Inflammatory macrophage treated with lipopolysaccharide for 1 hour (primary cell): ENCODE data around the gene PRLR.
"Not testable (repeated sequence)": the region's sequence is repeated elsewhere in the genome, so short reads cannot be mapped to it uniquely, and the experiment has no call there.

Source experiments
- DNase-seq, 2 donors: peaks; one replicate each; pipeline ENCODE4 v3.0.0-alpha.2; 2020 to 2022

Gene PRLR

DNA sequence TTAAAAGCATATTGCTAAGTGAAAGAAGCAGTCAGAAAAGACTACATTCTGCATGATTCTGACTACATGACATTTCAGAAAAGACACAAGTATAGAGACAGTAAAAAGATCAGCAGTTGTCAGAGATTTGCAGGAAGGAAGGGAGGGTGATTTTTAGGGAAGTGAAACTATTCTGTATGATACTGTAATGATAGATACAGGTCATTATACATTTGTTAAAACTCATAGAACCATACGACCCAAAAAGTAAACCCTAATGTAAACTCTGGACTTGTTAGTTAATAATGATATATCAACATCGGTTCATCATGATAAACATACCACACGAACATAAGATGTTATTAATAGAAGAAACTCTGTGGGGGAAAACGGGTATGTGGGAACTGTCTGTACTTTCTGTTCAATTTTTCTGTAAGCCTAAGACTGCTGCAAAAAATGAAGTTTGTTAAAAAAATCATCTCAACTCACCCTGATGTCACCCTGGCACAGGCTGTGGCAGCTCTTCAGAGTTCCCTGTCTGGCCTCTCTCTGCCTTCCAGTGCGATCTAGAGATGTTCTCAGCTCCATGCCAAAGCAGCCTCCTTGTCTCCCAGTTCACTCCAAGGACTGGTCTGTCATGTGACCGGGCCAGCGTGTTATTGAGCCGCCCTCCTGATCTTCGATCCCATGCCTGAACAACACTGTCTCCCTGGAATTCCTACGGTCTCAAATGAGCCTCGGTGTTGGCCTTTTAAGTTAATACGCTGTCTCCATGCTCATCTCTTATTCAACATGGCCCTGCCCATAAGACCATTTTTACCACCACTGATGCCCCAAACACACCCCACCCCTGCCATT, 35.4 kb downstream of the PRLR start:
- peak; percentile 41 to 61 for DNase-seq

DNA sequence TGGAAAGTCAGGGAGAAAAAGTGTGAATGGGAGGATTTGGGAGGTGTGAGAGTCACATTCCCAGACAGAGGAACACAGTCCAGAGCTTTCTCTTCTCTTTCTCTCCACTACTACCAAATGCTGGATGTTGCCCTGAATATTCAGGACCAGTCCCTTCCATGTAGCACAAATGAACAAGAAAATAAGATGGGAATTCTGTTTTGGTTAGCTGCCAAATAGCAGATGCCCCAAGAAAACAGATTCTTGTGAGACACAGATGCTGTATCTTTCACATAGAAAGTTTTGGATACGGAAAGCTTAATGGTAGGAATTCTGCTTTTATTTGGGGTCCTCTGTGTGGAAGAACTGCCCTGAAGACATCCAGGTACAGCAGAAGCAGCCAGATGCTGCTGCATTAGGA, 37.8 kb downstream of the PRLR start:
- no peak for DNase-seq

DNA sequence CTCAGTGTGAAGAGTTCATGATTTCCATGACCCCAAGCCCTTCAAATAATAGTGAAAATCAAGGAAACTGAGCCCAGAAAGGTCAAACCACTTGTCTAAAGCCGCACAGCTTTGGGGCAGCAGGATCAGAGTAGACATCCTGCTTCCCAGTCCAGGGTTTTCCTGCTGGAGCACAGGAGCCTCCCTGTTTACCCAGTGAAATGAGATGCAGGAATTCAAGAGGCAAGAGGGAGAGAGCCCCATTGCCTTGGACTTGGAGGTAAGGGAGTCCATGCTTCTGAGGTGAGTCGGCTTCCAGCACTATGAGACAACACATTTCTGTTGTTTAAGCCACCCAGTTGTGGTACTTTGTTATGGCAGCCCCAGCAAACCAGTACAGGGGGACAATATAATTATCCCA, 40.5 kb downstream of the PRLR start:
- not testable (repeated sequence) for DNase-seq

DNA sequence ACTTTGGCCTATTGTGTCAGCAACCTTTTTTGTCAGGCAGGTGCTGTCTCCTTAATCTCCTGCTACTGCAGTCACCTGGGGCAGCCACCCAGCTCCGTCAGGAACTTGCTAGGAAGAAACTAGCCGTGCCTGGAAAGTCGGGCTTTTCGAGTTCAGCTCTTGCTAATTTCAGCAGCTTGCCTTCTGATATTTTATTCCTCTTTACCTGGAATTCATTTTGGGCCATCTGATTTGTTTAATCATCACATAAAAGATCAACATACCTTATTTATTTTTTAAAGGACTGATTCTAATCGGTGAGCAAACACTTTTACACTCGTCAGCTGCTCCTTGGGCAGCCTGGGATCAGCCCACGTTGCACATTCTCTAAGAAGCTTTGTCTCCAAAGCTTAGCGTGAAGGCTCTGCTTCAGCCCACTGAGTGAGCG, 42.2 kb downstream of the PRLR start:
- no peak for DNase-seq

DNA sequence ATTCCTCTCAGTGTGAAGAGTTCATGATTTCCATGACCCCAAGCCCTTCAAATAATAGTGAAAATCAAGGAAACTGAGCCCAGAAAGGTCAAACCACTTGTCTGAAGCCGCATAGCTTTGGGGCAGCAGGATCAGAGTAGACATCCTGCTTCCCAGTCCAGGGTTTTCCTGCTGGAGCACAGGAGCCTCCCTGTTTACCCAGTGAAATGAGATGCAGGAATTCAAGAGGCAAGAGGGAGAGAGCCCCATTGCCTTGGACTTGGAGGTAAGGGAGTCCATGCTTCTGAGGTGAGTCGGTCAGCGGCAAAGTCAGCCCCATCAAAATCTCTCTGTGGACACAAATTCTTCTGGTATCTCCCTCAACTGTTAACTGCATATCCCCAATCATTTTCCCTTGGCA, 42.7 kb downstream of the PRLR start:
- not testable (repeated sequence) for DNase-seq

DNA sequence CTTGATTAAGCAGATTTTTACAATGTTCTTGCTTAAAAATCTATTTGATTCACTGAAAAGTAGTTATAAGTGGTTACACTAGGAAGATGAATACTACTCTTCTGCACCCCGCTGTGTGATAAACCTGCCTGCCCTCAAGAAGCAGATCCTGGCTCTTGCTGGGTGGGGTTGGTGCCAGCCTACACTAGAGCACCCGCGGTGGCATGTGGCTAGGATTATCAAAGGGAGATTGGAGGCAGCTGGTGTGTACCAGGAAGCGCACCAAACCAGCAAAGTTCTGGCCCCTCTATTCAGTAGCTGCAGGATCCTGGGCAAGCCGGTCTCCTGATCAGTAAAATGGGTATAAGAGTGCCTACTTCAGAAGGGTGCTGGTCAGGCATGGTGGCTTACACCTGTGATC, 43.5 kb downstream of the PRLR start:
- DNase-seq = no peak

DNA sequence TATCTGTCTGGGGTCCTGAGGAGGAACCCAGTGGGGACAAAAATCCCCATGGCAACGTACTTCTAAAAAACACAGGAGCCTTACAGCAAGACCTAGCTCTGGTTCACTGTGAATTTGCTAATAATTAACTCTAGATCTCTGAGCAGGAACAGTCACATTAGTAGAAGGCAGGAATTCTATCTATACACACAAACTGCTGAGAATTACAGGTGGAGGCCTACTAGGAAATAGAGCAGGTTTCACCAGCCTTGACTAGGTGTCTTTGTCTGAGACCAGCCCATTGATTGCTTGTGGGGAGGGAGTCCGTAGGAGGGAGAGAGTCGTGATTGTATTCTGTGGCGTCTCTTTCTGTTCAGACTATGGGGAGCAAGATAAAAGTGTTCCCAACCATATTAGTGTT, 44.8 kb downstream of the PRLR start:
- DNase-seq = no peak

DNA sequence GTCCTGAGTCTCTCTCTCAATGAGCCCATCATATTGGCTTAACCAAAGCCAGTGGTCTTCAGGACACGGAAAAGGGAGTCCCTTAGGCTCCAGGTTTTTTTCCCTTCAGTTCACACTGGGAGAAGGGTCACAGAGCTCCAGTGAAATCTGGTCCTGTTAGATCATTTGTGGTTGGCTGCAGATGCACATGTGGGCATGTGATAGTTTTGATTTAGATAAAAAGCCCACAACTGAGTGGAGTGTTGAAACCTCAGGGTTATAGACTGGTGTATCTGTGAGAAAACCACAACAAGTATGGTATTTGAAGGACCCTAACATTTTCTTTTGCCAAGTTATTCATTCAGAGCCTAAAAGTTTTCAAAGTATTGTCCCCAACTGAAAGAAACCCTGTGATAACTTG, 46.7 kb downstream of the PRLR start:
- no peak for DNase-seq

DNA sequence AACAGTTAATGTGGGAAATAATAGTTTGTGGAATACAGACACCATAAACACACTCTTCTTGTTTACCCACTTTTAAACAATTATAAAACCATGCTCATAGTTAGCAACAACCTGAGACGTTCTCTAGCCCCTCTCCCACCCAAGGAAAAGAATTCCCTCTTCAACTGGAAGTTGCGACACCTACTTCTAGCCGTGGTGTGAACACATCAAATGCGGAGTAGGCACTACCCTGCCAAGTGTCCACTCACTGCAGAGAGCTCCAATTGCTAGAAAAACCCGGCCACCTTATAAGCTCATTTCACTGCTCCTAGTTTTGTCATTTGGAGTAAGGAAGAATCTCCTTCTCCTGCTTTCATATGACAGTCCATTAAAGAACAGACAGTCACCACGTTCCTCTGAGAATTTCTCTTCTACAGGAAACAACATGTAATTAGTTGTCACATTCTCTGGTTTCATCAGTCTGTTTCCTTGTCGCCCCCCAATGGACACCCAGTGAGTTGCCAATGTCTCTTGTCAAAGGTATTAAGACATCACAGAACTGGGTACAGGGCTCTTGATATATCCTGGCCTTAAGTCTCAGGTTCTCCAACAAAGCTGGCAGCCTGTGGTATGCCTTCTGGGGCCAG, 47.3 kb downstream of the PRLR start:
- peak; percentile 33 to 59 for DNase-seq

DNA sequence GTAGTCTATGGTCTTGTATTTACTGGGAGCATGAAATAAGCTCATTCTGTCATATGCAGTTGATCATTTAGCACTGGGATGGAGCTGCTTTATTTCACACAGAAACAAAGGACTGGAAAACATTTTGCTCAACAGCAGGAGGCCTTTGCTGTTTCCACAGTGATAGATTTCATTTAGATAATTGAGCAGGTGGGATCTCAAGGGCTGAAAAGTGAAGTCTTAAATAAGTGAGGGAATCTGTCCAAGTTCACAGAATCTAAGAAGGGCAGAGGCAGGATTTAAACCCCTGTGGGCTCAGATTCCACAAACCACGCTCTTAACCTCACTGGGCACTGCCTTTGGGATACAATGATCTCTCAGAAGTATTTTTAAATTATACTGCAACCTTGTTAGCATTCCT, 47.8 kb downstream of the PRLR start:
- DNase-seq = no peak

DNA sequence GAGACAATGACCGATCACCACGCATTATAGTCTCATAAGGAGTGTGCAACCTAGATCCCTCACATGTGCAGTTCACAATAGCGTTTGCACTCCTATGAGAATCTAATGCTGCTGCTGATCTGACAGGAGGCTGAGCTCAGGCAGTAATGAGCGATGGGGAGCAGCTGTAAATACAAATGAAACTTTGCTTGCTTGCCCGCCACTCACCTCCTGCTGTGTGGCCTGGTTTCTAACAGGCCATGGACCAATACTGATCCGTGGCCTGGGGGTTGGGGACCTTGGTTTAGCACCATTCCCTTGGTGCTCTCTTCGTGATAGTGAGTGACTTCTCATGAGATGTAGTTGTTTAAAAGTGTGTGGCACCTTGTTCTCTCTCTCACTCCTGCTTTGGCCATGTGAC, 50.2 kb downstream of the PRLR start:
- no peak for DNase-seq

DNA sequence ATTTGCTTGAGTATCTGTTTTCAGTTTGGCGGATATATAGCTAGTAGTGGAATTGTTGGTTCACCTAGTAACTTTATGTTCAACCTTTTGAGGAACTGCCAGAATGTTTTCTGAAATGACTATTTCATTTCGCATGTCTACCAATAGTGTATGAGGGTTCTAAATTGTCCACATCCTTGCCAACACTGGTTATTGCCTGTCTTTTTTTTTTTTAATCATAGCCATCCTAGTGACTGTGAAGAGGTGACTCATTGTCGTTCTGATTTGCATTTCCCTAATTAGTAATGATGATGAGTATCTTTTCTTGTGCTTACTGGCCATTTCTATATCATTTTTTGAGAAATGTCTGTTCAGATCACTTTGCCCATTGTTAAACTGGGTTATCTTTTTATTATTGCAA, 52.5 kb downstream of the PRLR start:
- no peak for DNase-seq

DNA sequence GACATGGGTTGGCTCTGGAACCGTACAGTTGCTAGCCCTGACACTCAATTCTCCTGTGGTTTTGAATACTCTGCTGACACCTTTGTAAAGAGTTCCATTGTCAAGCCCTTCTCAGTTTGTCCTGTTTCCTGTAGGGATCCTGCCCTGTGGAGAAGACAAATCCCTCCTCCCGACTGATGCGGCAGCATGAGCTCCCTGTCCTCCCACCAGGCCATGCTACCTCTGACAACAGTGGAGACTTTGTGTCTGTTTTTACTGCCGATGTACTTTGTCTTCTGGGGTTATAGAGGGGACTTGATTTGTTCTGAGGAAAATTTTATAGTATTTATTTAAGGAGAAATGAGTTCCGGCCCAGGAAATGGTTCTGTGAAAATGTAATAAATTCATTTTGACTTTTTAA, 57.8 kb downstream of the PRLR start:
- DNase-seq = no peak

DNA sequence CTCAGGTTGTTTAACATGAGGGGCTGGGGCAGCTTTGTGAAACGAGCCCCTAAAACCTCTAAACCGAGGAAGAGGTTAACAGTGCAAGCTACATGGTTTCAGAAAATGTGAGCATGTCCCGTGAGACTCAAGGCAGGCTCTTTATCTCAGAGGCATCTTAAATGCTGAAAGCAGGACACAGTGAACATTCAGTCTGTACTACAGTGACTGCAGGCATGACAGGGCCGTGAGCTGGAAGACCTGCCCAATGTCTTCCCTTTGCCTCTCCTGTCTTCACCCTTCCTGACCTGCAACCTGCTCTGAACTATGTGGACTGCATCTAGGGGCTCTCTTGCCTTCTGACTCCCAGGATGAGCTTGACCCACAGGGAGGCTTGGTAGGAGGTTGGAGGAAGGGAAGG, 58.3 kb downstream of the PRLR start:
- no peak for DNase-seq

DNA sequence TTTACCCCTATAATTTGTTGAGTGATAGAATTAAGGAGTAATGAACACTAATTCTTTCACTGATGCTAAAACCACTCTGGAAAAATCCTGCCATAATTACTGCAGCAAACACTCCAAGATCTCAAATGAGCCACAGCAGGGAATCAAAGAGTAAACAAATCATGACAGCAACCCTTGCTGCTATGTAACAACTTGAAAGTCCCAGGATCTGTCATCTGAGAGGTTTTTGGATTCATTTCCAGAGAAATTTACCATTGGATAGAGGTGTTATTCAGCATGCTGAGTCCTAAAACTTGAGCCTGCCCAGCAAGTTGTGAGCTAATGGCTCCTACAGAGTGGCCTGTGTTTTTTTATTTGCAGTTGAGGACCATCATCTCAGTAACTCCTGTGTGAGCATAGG, 59.2 kb downstream of the PRLR start:
- no peak for DNase-seq

DNA sequence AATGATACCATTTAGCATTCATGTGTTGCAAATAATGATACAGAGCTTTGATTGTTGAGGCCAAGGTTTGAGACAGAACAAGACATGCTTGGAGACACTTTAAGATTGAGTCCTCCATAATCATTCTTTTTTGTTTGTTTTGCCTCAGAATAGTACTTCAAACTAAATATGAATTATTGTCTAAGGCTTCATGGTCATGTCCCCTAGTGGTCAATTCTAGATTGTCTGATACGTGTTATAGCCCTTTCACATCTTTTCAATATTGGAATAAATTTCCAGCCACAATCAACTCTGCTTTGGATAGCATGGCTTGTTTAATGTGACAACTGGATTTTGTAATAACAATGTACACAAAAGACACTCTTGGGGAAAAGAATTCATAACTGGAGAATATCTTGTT, 64.2 kb downstream of the PRLR start:
- no peak for DNase-seq

DNA sequence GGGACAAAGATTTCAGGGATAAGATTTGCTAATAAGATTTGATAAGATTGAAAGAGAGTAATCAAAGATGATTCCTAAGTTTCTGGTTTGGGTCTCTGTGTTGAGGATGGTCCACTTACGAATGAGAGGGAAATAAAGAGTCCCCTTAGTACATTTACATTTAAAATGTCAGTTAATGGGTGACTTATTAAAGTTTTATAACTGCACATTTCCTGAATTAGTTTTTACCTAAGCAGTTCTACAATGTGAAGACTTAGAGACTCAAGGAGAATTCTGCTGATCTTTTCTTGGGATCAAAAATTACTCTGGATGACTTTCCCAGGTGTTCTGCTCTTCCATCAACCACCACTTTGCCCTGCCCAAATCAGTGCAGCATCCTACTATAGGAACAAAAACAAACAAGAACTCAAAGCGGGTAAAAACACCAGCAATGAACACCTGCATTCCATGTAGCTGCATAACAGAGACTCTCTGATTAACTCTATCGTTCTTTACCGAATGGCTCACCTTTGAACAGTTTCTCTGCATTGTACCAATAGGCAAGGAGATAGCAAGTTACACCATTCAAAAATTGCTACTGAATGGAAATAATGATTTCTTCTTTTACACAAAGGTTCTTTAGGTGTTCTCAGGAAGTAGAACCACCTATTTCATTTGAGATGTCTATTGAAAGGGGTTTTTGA, 65.3 kb downstream of the PRLR start:
- no peak for DNase-seq

DNA sequence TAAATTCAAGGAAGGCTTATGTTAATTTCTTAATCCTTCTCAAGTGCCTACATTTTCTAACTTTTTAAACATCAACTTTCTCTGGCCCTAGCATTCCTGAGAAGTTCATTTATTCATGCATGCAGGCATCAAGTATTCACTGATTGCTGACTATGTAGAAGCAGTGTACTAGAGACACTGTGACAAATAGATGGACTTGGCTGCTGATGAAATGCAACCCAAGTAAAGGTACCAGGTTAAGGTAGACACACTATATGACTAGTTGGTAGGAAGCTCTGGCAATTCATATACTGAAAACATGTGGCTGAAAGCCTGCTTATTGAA, 66.6 kb downstream of the PRLR start:
- no peak for DNase-seq

DNA sequence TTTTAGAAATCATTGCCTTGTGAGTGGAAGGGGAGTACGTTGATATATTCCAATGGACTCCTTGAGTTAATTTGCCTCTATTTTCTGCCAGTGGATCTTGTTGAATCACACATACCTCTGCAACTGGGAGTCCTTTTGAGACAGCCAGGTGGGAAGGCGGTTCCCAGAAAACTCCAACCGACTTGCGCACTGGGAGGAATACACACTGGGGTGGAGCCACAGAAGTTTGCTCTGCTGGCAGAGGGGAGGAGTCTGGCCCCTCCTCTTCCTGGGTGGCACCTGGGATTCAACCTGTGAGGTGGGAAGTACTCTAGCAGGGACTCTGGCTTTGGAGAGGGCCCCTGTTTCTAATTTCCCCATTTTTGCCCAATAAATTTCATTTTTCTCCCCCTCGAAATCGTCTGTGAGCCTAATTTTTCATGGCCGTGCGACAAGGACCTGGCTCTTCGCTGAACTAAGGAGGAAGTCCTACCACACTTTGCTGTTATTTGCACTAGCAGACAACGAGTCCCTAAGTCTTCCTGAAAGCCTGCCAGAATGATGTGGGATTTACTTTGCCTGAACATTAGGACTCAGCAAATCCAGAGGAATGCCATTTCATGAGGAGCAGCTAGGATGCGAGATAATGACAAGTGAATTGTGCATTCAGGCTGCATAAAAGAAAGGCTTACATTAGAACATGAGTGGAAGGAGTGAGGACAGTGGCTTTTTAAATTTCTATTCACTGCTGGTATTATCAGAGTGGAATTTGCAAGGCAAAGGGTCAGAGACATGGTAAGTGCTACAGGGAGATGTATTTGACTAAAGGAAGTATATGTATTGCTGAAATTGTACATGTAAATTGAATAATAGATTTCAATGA, 67.2 kb downstream of the PRLR start:
- no peak for DNase-seq

DNA sequence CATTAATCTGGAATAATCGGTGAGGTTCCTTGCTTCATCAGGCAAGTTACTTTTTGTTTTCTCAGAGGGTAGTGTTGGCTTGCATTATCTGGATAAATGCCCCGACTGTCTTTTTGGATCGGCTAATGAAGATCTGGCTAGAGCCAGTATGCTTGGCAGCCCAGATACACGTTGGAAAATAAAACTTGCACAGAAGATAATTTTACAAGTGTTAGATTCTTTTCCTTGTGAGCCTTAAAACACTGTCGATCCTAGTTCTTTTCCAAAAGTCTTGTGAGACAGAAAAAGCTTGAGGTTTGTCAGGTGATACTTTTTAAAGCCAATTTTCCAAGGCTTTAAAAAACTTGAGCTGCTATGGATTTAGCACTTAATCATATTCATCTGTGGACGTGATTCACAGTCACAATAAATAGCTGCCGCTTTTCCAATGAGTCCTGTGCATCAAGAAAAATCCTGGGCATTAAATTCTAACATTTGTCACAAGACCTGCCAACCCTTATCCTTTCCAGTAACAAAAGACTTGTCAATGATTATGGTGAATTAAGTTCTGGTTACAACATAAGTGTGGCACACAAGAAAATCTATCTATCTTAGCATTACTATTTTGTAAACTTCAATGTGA, 68.5 kb downstream of the PRLR start:
- DNase-seq = no peak

DNA sequence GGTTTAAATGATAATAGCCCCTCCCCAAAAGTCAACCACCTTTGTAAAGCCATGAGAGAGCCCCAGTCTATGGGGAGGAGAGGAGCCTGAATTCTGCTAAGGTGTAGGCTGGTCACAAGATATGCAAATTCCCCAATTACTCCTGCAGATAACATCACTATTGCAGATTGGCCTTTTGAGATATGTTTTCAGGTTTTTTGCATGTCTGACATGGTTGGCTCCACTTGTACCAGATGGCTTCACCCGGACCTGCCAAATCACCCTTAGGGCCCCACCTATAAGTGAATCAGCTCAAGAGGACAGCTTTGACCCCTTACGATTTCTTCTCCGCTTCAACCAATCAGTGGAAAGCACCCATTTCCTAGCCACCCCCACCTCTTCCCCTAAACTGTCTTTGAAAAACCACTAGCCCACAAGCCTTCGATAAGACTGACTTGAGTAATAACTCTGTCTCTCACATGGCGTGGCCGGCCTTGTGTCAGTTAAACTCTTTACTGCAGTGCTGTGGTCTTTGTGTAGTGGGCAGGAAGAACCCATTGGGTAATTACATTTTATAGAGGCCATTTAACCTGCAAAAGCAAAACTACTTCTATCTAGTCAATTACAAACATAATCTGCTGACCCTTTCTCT, 69.7 kb downstream of the PRLR start:
- no peak for DNase-seq

DNA sequence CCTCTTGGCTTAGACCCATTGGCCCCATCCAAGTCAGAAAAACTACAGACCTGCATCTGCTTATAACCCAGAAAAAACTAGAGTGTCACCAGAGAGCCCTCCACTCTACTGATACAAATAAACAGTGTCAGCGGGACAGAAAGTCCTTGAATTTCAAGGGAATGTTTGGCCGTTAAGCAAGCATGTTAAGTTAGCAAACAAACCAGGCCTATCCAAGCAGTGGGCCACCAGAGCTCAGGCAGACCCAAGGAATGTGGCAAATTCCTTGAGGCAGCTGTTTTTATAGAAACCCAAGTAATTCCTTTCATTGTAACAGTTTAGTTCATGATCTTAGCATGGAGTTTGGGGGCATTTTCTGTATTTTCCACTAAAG, 70.9 kb downstream of the PRLR start:
- no peak for DNase-seq
